Fibroblast of skin of right biceps (primary cell): ENCODE results near the gene AHCTF1.
A peak's percentile ranks its signal among the peaks of the same experiment; 100 is the strongest.
"Not testable (repeated sequence)": the region's sequence is repeated elsewhere in the genome, so short reads cannot be mapped to it uniquely, and the experiment has no call there.

Source experiments
- DNase-seq: peaks from one replicate; pipeline ENCODE4 v3.0.0-alpha.2; 2013

AHCTF1 gene

DNA sequence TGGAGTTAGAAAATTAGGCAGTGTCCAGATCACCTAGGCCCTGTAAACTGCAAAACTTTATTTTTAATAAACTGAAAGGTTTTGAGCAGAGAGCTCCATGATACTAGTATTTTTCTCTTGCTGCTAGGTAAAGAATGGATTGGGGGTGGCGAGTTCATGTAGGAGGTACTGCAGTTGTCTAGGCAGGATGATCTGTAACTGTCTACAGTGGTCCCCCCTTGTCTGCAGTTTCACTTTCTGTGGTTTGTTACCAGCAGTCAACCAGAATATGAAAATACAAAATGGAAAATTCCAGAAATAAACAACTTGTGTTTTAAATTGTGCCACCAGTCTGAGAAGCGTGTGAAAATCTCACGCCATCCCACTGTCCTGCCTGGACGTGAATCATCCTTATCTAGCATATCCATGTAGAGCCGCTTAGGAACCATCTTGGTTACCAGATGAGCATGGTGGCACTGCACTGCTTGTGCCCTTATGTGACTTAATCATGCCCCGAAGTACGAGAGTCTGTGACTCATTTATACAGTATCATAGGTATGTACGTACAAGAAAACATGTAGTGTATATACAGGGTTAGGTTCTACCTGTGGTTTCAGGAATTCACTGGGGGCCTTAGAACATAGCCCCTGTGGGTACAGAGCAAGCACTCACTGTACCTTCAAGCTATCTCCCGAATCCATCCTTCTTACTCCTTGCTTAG, 94.2 kb downstream of the AHCTF1 start:
- DNase-seq: peak; percentile 15

- peak; percentile 34 for DNase-seq
Observed at GRCh38 chr1:246836209-246836966, 95.4 kb downstream of the AHCTF1 start.

GRCh38 chr1:246831543-246831942, 100.2 kb downstream of the AHCTF1 start:
- DNase-seq: no peak

DNA sequence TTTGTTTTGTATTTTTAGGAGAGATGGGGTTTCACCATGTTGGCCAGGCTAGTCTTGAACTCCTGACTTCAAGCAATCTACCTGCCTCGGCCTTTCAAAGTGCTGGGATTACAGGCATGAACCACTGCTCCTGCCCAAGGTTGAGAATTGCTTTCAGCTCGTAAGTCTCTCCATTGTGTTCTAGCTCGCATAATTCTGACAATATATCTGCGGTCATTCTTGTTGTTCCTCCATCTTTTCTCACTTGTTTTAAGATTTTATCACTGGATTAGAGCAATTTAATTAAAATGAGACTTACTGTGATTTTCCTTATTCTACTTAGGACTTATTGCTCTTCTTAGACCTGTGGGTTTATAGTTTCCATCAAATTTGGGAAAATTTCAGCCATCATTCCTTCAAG, 102.9 kb downstream of the AHCTF1 start:
- no peak for DNase-seq

GRCh38 chr1:246827396-246827795, 104.4 kb downstream of the AHCTF1 start:
- DNase-seq: no peak

- DNase-seq: no peak
Observed at GRCh38 chr1:246825557-246826175, 106.1 kb downstream of the AHCTF1 start.

DNA sequence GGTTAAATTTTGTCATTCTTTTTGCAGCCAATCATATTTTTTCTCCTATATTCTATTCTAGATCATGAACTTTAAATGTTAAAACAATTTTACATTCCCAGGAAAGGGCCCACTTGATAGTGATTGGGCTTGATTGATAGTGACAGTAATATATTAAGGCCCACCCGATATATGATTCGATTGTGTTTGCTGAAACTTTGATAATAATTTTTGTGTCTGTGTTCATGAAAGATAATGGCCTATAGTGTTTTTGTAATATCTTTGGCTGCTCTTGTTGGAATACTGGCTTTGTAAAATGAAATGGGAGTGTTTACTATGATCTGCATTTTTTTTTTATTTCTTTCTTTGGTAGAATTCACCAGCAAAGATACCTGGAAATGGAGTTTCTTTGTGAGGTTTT, 107.2 kb downstream of the AHCTF1 start:
- DNase-seq: no peak

- not testable (repeated sequence) for DNase-seq
Observed at GRCh38 chr1:246822154-246822553, 109.6 kb downstream of the AHCTF1 start.

- DNase-seq: no peak
Observed at GRCh38 chr1:246820666-246821065, 111.1 kb downstream of the AHCTF1 start.

GRCh38 chr1:246817778-246818177, 114.0 kb downstream of the AHCTF1 start:
- not testable (repeated sequence) for DNase-seq

- no peak for DNase-seq
Observed at GRCh38 chr1:246815693-246816270, 116.0 kb downstream of the AHCTF1 start.

GRCh38 chr1:246814890-246815289, 116.9 kb downstream of the AHCTF1 start:
- DNase-seq: no peak

DNA sequence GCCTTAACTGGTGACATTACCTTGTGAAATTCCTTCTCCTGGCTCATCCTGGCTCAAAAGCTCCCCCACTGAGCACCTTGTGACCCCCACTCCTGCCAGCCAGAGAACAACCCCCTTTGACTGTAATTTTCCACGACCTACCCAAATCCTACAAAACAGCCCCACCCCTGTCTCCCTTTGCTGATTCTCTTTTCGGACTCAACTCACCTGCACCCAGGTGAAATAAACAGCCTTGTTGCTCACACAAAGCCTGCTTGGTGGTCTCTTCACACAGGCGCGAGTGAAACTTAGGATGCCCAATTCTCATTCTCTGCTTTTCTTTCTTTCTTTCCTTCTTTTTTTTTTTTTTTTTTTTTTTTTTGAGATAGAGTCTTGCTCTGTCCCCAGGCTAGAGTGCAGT, 118.4 kb downstream of the AHCTF1 start:
- not testable (repeated sequence) for DNase-seq

DNA sequence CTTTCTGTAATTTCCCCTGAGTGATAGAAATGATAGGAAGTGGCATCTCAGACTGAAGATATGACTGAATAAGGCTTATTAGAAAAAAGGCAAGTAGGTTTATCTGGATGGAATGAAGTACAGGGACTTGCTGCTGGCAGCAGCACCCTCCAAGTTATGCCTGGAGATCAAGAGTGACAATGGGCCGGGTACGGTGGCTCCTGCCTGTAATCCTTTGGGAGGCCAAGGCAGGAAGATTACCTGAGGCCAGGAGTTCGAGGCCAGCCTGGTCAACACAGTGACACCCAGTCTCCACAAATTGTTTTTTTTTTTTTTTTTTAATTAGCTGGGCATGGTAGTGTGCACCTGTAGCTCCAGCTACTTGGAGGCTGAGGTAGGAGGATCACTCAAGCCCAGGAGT, 119.8 kb downstream of the AHCTF1 start:
- DNase-seq: no peak

DNA sequence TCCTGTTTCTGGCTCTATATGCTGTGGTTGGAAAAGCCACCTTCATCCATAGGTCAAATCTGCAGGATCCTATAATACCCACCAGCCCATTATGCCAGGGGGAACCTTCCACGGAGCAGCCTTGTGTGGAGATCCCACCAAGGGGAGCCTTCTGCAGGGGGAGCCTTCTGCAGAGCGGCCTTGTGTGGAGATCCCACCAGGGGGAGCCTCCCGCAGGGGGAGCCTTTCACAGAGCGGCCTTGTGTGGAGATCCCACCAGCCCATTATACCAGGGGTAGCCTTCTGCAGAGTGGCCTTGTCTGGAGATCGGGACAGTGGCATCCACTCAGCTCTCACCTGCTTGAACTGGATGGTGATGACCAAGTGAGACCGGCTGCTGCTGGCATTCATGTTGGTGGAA, 122.3 kb downstream of the AHCTF1 start:
- no peak for DNase-seq

DNA sequence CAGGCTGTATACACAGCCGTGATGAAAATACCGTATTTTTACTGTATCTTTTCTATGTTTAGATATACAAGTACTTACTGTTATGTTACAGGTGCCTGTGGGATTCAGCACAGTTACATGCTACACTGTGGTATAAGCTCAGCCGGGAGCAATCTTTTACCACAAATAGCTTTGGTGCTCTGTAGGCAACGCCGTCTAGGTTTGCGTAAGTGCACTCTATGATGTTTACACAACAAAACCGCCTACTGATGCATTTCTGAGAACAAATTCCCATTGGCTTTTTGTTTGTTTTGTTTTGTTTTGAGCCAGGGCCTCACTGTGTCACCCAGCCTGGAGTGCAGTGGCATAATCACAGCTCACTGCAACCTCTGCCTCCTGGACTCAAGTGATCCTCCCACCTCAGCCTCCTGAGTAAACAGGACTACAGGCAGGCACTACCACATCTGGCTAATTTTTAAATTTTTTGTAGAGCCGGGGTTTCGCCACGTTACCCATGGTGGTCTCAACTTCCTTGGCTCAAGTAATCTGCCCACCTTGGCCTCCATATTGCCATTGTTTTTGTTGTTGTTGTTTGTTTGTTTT, 126.5 kb downstream of the AHCTF1 start:
- DNase-seq: no peak

DNA sequence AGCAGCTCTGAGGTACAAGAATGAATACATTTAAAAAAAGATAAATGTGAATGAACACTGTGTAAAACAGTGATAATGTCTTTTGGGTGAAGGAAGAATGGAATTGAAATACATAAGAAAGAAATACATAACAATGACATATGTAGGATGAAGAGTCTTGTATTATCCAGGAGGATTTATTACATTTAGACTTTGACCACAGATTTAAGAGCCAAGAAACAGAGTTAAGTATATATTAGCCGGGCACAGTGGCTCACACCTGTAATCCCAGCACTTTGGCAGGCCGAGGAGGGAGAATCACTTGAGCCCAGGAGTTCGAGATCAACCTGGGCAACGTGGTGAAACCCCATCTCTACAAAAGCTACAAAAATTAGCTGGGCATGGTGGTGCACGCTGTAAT, 127.9 kb downstream of the AHCTF1 start:
- no peak for DNase-seq

GRCh38 chr1:246803373-246803772, 128.4 kb downstream of the AHCTF1 start:
- no peak for DNase-seq

- peak; percentile 20 for DNase-seq
Observed at GRCh38 chr1:246801241-246802020, 130.3 kb downstream of the AHCTF1 start.

GRCh38 chr1:246800756-246801155, 131.0 kb downstream of the AHCTF1 start:
- DNase-seq: no peak

DNA sequence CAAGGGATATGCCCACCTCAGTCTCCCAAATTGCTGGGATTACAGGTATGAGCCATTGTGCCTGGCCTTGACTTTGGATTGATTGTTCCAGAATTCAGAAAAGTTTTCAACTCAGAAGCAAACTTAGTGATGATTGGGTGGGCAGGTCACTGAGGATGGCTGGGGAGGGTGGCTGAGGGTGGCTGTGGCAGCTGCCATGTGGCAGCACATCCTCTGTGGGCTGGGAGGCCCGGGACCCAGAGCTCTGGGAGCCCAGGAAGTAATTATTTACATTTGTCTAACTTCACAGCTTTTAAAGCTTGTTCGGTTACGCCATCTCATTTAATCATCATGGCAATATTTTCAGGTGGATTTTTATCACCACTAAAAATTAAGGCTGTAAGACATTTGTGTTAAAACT, 131.4 kb downstream of the AHCTF1 start:
- no peak for DNase-seq
